ENCODE data around the gene TEPSIN. TPM values are rescaled to one million over a fixed set of nuclear protein-coding genes. Genes with fewer than 3 reads are reported as not detected.

The TEPSIN gene
- total RNA-seq, 4 donors from 2014 or later = 21.7 to 53.7 (median 28.8) TPM

GRCh38 chr17:81259058-81259605 lies 20.3 kb upstream of the TEPSIN start:
- no peak for TF ChIP-seq CTCF (IDR thresholded peaks at IDR 0.05; ENCODE audit: low read depth)

GRCh38 chr17:81258292-81258691 lies 19.4 kb upstream of the TEPSIN start:
- no peak for TF ChIP-seq CTCF (IDR thresholded peaks at IDR 0.05; ENCODE audit: low read depth)

GRCh38 chr17:81257533-81257932 lies 18.7 kb upstream of the TEPSIN start:
- no peak for TF ChIP-seq CTCF (IDR thresholded peaks at IDR 0.05; ENCODE audit: low read depth)

GRCh38 chr17:81256616-81257015 lies 17.8 kb upstream of the TEPSIN start:
- TF ChIP-seq CTCF (IDR thresholded peaks at IDR 0.05; ENCODE audit: low read depth) = no peak

GRCh38 chr17:81254955-81255717 lies 16.3 kb upstream of the TEPSIN start:
- TF ChIP-seq CTCF (IDR thresholded peaks at IDR 0.05; ENCODE audit: low read depth) = no peak

- no peak for TF ChIP-seq CTCF (IDR thresholded peaks at IDR 0.05; ENCODE audit: low read depth)
Observed at GRCh38 chr17:81253358-81254131, 14.7 kb upstream of the TEPSIN start.

GRCh38 chr17:81252987-81253329 lies 14.1 kb upstream of the TEPSIN start:
- no peak for TF ChIP-seq CTCF (IDR thresholded peaks at IDR 0.05; ENCODE audit: low read depth)

Data from subcutaneous adipose tissue (tissue), 4 donors.